Astrocyte (in vitro differentiated cells and primary cell): ENCODE data around the gene MYOM3.

Experiments used
- CTCF ChIP-seq: IDR thresholded peaks from 2 replicates; pipeline ENCODE4 v1.5.1; 2011; ENCODE audit warnings: low read depth, mild to moderate bottlenecking, inconsistent platforms, low read length, moderate library complexity; ENCODE audit not compliant: insufficient read depth
- EZH2 ChIP-seq: IDR thresholded peaks from 2 replicates; pipeline ENCODE4 v1.6.1; 2012; ENCODE audit warnings: mild to moderate bottlenecking, low read length, inconsistent platforms; ENCODE audit not compliant: insufficient read depth

GRCh38 chr1:24127134-24127800, 15.3 kb upstream of the MYOM3 start:
- TF ChIP-seq EZH2 (no peak), CTCF (no peak)
